Neural cell (in vitro differentiated cells): ENCODE results near the gene NEURL3.

Experiments used
- EP300 ChIP-seq: fragments of 450-650 bp; conservative IDR thresholded peaks from 2 replicates; pipeline ENCODE4 v1.6.1; 2014; ENCODE audit warnings: antibody characterized with exemption, mild to moderate bottlenecking, moderate library complexity; ENCODE audit not compliant: poor library complexity, severe bottlenecking
- EZH2 ChIP-seq: fragments of 200-600, 300-800 bp; shearing (Covaris generic), sonication (generic); IDR thresholded peaks from 2 replicates; pipeline ENCODE4 v1.6.1; 2014; ENCODE audit warnings: antibody characterized with exemption, low read length, borderline replicate concordance, mild to moderate bottlenecking; ENCODE audit not compliant: insufficient read depth, poor library complexity, severe bottlenecking
- MXI1 ChIP-seq: fragments of 450-650 bp; conservative IDR thresholded peaks from 2 replicates; pipeline ENCODE4 v1.6.1; 2014; ENCODE audit warnings: antibody characterized with exemption, mild to moderate bottlenecking; ENCODE audit not compliant: poor library complexity, severe bottlenecking
- POLR2AphosphoS5 ChIP-seq: IDR thresholded peaks from 2 replicates; pipeline ENCODE4 v1.6.1; 2012
- RAD21 ChIP-seq: fragments of 450-650 bp; conservative IDR thresholded peaks from 2 replicates; pipeline ENCODE4 v1.6.1; 2014; ENCODE audit warnings: antibody characterized with exemption, mild to moderate bottlenecking, moderate library complexity
- SMC3 ChIP-seq: fragments of 450-650 bp; conservative IDR thresholded peaks from 2 replicates; pipeline ENCODE4 v1.6.1; 2014; ENCODE audit warnings: antibody characterized with exemption, mild to moderate bottlenecking, moderate library complexity; ENCODE audit not compliant: poor library complexity
- TAF1 ChIP-seq: IDR thresholded peaks from 2 replicates; pipeline ENCODE4 v1.6.1; 2012; ENCODE audit warnings: low read depth
- TF ChIP-seq, protein P1 (sequence below): fragments of 450-650 bp; IDR thresholded peaks from 2 replicates; pipeline ENCODE4 v1.5.1; 2014; ENCODE audit warnings: antibody characterized with exemption, mild to moderate bottlenecking, moderate library complexity; ENCODE audit not compliant: poor library complexity, severe bottlenecking
- TF ChIP-seq, protein P2 (sequence below): IDR thresholded peaks from 2 replicates; pipeline ENCODE4 v1.6.1; 2012; ENCODE audit warnings: borderline replicate concordance

DNA sequence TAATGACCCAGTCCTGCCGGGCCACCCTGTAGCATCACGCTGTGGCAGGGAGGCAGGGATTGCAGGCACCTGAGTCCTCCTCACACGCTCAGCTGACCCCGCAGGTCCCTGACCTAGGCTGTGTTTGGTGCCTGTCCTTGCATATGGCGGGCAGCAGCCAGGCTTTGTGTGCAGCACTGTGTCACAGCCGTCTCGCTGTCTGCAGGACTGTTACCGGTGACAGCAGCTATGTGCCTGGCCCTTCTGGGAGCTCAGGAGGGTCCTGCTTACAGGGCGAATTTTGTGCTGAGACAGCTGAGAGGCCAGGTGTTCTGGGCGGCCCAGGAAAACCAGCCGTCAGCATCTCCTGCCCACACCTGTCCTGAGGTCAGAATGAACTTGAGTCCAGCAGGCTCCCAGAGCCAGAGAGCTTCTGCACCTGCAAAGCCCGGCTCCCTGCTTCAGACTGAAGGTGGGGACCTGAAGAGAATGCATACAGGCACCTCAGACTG is 21.0 kb upstream of the NEURL3 start:
- TF ChIP-seq, protein P1, sequence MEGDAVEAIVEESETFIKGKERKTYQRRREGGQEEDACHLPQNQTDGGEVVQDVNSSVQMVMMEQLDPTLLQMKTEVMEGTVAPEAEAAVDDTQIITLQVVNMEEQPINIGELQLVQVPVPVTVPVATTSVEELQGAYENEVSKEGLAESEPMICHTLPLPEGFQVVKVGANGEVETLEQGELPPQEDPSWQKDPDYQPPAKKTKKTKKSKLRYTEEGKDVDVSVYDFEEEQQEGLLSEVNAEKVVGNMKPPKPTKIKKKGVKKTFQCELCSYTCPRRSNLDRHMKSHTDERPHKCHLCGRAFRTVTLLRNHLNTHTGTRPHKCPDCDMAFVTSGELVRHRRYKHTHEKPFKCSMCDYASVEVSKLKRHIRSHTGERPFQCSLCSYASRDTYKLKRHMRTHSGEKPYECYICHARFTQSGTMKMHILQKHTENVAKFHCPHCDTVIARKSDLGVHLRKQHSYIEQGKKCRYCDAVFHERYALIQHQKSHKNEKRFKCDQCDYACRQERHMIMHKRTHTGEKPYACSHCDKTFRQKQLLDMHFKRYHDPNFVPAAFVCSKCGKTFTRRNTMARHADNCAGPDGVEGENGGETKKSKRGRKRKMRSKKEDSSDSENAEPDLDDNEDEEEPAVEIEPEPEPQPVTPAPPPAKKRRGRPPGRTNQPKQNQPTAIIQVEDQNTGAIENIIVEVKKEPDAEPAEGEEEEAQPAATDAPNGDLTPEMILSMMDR: no peak
- no peak for TF ChIP-seq POLR2AphosphoS5
- no peak for TF ChIP-seq EZH2
- TF ChIP-seq, protein P2, sequence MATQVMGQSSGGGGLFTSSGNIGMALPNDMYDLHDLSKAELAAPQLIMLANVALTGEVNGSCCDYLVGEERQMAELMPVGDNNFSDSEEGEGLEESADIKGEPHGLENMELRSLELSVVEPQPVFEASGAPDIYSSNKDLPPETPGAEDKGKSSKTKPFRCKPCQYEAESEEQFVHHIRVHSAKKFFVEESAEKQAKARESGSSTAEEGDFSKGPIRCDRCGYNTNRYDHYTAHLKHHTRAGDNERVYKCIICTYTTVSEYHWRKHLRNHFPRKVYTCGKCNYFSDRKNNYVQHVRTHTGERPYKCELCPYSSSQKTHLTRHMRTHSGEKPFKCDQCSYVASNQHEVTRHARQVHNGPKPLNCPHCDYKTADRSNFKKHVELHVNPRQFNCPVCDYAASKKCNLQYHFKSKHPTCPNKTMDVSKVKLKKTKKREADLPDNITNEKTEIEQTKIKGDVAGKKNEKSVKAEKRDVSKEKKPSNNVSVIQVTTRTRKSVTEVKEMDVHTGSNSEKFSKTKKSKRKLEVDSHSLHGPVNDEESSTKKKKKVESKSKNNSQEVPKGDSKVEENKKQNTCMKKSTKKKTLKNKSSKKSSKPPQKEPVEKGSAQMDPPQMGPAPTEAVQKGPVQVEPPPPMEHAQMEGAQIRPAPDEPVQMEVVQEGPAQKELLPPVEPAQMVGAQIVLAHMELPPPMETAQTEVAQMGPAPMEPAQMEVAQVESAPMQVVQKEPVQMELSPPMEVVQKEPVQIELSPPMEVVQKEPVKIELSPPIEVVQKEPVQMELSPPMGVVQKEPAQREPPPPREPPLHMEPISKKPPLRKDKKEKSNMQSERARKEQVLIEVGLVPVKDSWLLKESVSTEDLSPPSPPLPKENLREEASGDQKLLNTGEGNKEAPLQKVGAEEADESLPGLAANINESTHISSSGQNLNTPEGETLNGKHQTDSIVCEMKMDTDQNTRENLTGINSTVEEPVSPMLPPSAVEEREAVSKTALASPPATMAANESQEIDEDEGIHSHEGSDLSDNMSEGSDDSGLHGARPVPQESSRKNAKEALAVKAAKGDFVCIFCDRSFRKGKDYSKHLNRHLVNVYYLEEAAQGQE: no peak
- no peak for TF ChIP-seq SMC3
- no peak for TF ChIP-seq RAD21
- TF ChIP-seq EP300: no peak
- no peak for TF ChIP-seq MXI1
- no peak for TF ChIP-seq TAF1
